ENCODE data around the gene ENTPD2.

ENTPD2 gene

GRCh38 chr9:137025517-137025966, 28.3 kb downstream of the ENTPD2 start:
- TF ChIP-seq CTCF (IDR thresholded peaks at IDR 0.05; ENCODE audit: insufficient read depth, low read depth, low read length, missing control alignments), result no peak
- peak; percentile 54 for DNase-seq (ENCODE audit: low read depth)
- H3K4me3 ChIP-seq (ENCODE audit: low read depth, low read length), result no peak overlapping the region

- no peak for TF ChIP-seq CTCF (IDR thresholded peaks at IDR 0.05; ENCODE audit: insufficient read depth, low read depth, low read length, missing control alignments)
- DNase-seq (ENCODE audit: low read depth), result no peak
- no peak overlapping the region for H3K4me3 ChIP-seq (ENCODE audit: low read depth, low read length)
Observed at GRCh38 chr9:137023583-137023991, 30.3 kb downstream of the ENTPD2 start.

- H3K4me3 ChIP-seq (ENCODE audit: low read depth, low read length), result no peak overlapping the region
- TF ChIP-seq CTCF (IDR thresholded peaks at IDR 0.05; ENCODE audit: insufficient read depth, low read depth, low read length, missing control alignments), result no peak
- DNase-seq (ENCODE audit: low read depth), result no peak
Observed at GRCh38 chr9:137023157-137023556, 30.7 kb downstream of the ENTPD2 start.

GRCh38 chr9:137022662-137023008, 31.2 kb downstream of the ENTPD2 start:
- TF ChIP-seq CTCF (IDR thresholded peaks at IDR 0.05; ENCODE audit: insufficient read depth, low read depth, low read length, missing control alignments), result no peak
- no peak for DNase-seq (ENCODE audit: low read depth)
- H3K4me3 ChIP-seq (ENCODE audit: low read depth, low read length), result no peak overlapping the region

- no peak overlapping the region for H3K4me3 ChIP-seq (ENCODE audit: low read depth, low read length)
- DNase-seq (ENCODE audit: low read depth), result peak; percentile 81
- TF ChIP-seq CTCF (IDR thresholded peaks at IDR 0.05; ENCODE audit: insufficient read depth, low read depth, low read length, missing control alignments), result no peak
Observed at GRCh38 chr9:137021979-137022661, 31.7 kb downstream of the ENTPD2 start.

GRCh38 chr9:137021568-137021978, 32.3 kb downstream of the ENTPD2 start:
- no peak for TF ChIP-seq CTCF (IDR thresholded peaks at IDR 0.05; ENCODE audit: insufficient read depth, low read depth, low read length, missing control alignments)
- DNase-seq (ENCODE audit: low read depth), result no peak
- H3K4me3 ChIP-seq (ENCODE audit: low read depth, low read length), result no peak overlapping the region

Measured in GM12865 (cell line).